K562 (cell line): ENCODE results near the gene COL6A2. TPM values are rescaled to one million over a fixed set of nuclear protein-coding genes. Genes with fewer than 3 reads are reported as not detected.

Source experiments
- ATAC-seq: fragments of 200-7000 bp; cut with Tn5 transposase; 3 replicates; pipeline ENCODE4 v1.9.1; 2020; ENCODE audit warnings: moderate library complexity
- BruUV-seq: library from RNA; stranded (reverse); fragments of 400-500 nt; replicated peaks from 2 replicates; lab custom pipeline; 2021; lab: Mats Ljungman, UMichigan
- CTCF ChIA-PET: fragments of 300-600 bp; formaldehyde crosslinking; extraction: SDS; loops from one replicate; lab custom pipeline; 2021; ENCODE audit warnings: low intra/inter-chr PET ratio; lab: Yijun Ruan, JAX
- POLR2A ChIA-PET: fragments of 300-600, 350-650 bp; sonication (Branson Sonifier 250); formaldehyde crosslinking; extraction: SDS; loops from one replicate; lab custom pipeline; 2021; ENCODE audit warnings: antibody characterized with exemption, inconsistent platforms; lab: Yijun Ruan, JAX
- DNase-seq, 4 experiments: peaks; one replicate each; pipeline versions ENCODE4 v3.0.0 to v3.0.0-alpha.2; 2011 to 2018; ENCODE audit warnings: low spot score in 3 of 4, mixed read lengths in 3 of 4; ENCODE audit errors: extremely low read depth in 1 of 4
- FAIRE-seq: peaks from 2 replicates; lab custom pipeline; 2011; peaks lifted over from hg19 to GRCh38; lab: Jason Lieb, UNC
- H2AFZ ChIP-seq: 2 replicates; pipeline ENCODE4 v1.6.0; 2011; ENCODE audit warnings: low read depth, low read length, control low read depth, inconsistent platforms
- H3K27ac ChIP-seq: fragments of 200-600 bp; 3 replicates; pipeline ENCODE4 v1.8.0; 2011; ENCODE audit warnings: low read depth, mild to moderate bottlenecking, control low read depth, inconsistent platforms, low read length, moderate library complexity, mixed read lengths; ENCODE audit errors: extremely low read depth
- H3K27me3 ChIP-seq, 2 experiments: fragments of 300-600 bp in 1 of 2; 2 replicates in 1 of 2; 3 replicates in 1 of 2; pipeline versions ENCODE4 v1.6.0 to v1.8.0; 2011; ENCODE audit warnings: inconsistent platforms in 2 of 2, low read length in 2 of 2, mild to moderate bottlenecking in 1 of 2, mixed read lengths in 1 of 2, moderate library complexity in 1 of 2; ENCODE audit not compliant: control insufficient read depth in 2 of 2, insufficient read depth in 2 of 2
- H3K36me3 ChIP-seq: fragments of 300-600 bp; 3 replicates; pipeline ENCODE4 v1.8.0; 2011; ENCODE audit warnings: mild to moderate bottlenecking, low read length, inconsistent platforms; ENCODE audit not compliant: control insufficient read depth, insufficient read depth
- H3K4me1 ChIP-seq, 2 experiments: fragments of 200-600 bp in 1 of 2; replicated peaks in 1 of 2; 2 replicates in 1 of 2; 3 replicates in 1 of 2; pipeline versions ENCODE4 v1.5.1 to v1.8.0; 2011; ENCODE audit warnings: inconsistent platforms in 2 of 2, low read length in 2 of 2, mild to moderate bottlenecking in 1 of 2, mixed read lengths in 1 of 2, moderate library complexity in 1 of 2; ENCODE audit not compliant: control insufficient read depth in 2 of 2, insufficient read depth in 2 of 2
- H3K4me2 ChIP-seq: 2 replicates; pipeline ENCODE4 v1.6.1; 2011; ENCODE audit warnings: low read length, control low read depth, inconsistent platforms, mixed read lengths; ENCODE audit not compliant: insufficient read depth
- H3K4me3 ChIP-seq: fragments of 200-600 bp; sonication (generic), shearing (Covaris generic); 2 replicates; pipeline ENCODE4 v1.5.1; 2016; ENCODE audit warnings: control low read depth, inconsistent platforms
- H3K79me2 ChIP-seq: fragments of 200-600 bp; 3 replicates; pipeline ENCODE4 v1.8.0; 2011; ENCODE audit warnings: low read length, inconsistent platforms; ENCODE audit not compliant: control insufficient read depth, insufficient read depth
- H3K9ac ChIP-seq, 2 experiments: 2 replicates each; pipeline versions ENCODE4 v1.6.0 to v1.6.1; 2011; ENCODE audit warnings: low read depth in 2 of 2, low read length in 2 of 2, control low read depth in 1 of 2, inconsistent platforms in 1 of 2, mild to moderate bottlenecking in 1 of 2, mixed read lengths in 1 of 2; ENCODE audit not compliant: insufficient read depth in 1 of 2
- H3K9me1 ChIP-seq: one replicate; pipeline ENCODE4 v1.6.0; 2011; ENCODE audit warnings: inconsistent platforms, mild to moderate bottlenecking, low read length, moderate library complexity; ENCODE audit not compliant: control insufficient read depth, insufficient read depth
- H3K9me3 ChIP-seq: replicated peaks from 2 replicates; pipeline ENCODE4 v1.5.1; 2011; ENCODE audit warnings: low read depth, low read length, inconsistent platforms; ENCODE audit not compliant: control insufficient read depth, insufficient read depth
- H4K20me1 ChIP-seq: replicated peaks from 2 replicates; pipeline ENCODE4 v1.6.1; 2011; ENCODE audit warnings: low read length, inconsistent platforms, mixed read lengths; ENCODE audit not compliant: control insufficient read depth, insufficient read depth
- AFF4 ChIP-seq: sonication (generic); formaldehyde crosslinking; IDR thresholded peaks from 2 replicates; pipeline ENCODE4 v1.8.0; 2023; ENCODE audit warnings: mild to moderate bottlenecking, missing genetic modification reagents
- CHAMP1 ChIP-seq: fragments of 450-650 bp; IDR thresholded peaks from 2 replicates; pipeline ENCODE4 v1.6.1; 2016; ENCODE audit warnings: mild to moderate bottlenecking
- FOXP4 ChIP-seq: sonication (generic); formaldehyde crosslinking; IDR thresholded peaks from 2 replicates; pipeline ENCODE4 v1.8.0; 2022; ENCODE audit warnings: mild to moderate bottlenecking, missing genetic modification reagents, borderline replicate concordance
- JUND ChIP-seq, 2 experiments: IDR thresholded peaks; 2 replicates in 1 of 2; 3 replicates in 1 of 2; pipeline ENCODE4 v1.6.1; 2011; ENCODE audit warnings: borderline replicate concordance in 2 of 2, low read depth in 2 of 2, low read length in 2 of 2, improper control_type of control experiment in 1 of 2, missing biosample characterization in 1 of 2, missing genetic modification characterization in 1 of 2, missing genetic modification reagents in 1 of 2
- L3MBTL2 ChIP-seq: fragments of 450-650 bp; IDR thresholded peaks from 2 replicates; pipeline ENCODE4 v1.6.1; 2016; ENCODE audit warnings: mild to moderate bottlenecking, moderate library complexity
- MAFG ChIP-seq: fragments of 450-650 bp; conservative IDR thresholded peaks from 2 replicates; pipeline ENCODE4 v1.6.1; 2016; ENCODE audit warnings: missing genetic modification characterization, missing compliant biosample characterization
- RBM39 ChIP-seq: fragments of 200-400 bp; formaldehyde crosslinking; optimal IDR thresholded peaks from 2 replicates; pipeline ENCODE3; 2018; ENCODE audit warnings: low read depth, low read length
- SRF ChIP-seq, 2 experiments: fragments of 250-450, 450-650 bp in 1 of 2; sonication (Bioruptor Pico) in 1 of 2; sonication (generic) in 1 of 2; formaldehyde crosslinking; IDR thresholded peaks; 2 replicates each; pipeline versions ENCODE4 v1.5.0 to v1.5.1; 2020 to 2022; ENCODE audit warnings: mild to moderate bottlenecking in 1 of 2, missing genetic modification reagents in 1 of 2
- ZNF316 ChIP-seq: fragments of 450-650 bp; IDR thresholded peaks from 2 replicates; pipeline ENCODE4 v1.6.1; 2016
- ZNF436 ChIP-seq: fragments of 250-450, 450-650 bp; sonication (Bioruptor Pico); formaldehyde crosslinking; IDR thresholded peaks from 2 replicates; pipeline ENCODE4 v1.7.0; 2020; ENCODE audit warnings: mild to moderate bottlenecking
- ZZZ3 ChIP-seq: fragments of 450-650 bp; IDR thresholded peaks from 2 replicates; pipeline ENCODE4 v1.6.1; 2016; ENCODE audit warnings: antibody characterized with exemption, mild to moderate bottlenecking, moderate library complexity
- WGBS: fragments of 100-300 bp; shearing (Covaris generic); methylation state at CpG from one replicate; pipeline ENCODE4 v1.1.6; 2016; ENCODE audit warnings: low coverage, mixed read lengths; ENCODE audit not compliant: insufficient coverage; ENCODE audit errors: missing lambda C conversion rate; 5-methylcytosine and 5-hydroxymethylcytosine counted together
- in situ Hi-C: fragments of 300-500 bp; cut with MboI; formaldehyde crosslinking; loops from 4 replicates; pipeline ENCODE4 v1.15.0; 2018; ENCODE audit warnings: inconsistent platforms, mixed read lengths
- intact Hi-C: fragments of 100-400 bp; cut with micrococcal nuclease; formaldehyde crosslinking; loops from 2 replicates; pipeline ENCODE4 v1.14.2; 2022
- polyA plus RNA-seq, 8 experiments: library from polyadenylated mRNA; depleted of rRNA in 4 of 8; stranded (reverse) in 5 of 8; unstranded in 3 of 8; fragments of >200 nt; fragmentation: Nextera tagmentation in 2 of 8; fragmentation: Illumina TruSeq in 1 of 8; extraction: Ambion mirVana in 2 of 8; extraction: Trizol in 1 of 8; gene quantifications; 2 replicates each; pipeline versions ENCODE4 v1.2.1 to v1.2.3, GENCODE V29; 2011 to 2014; ENCODE audit warnings: inconsistent platforms in 1 of 8, missing spikeins in 1 of 8
- total RNA-seq, 7 experiments: library from RNA; depleted of rRNA in 6 of 7; stranded (reverse); fragments of >200 nt in 6 of 7; fragmentation: Illumina TruSeq in 2 of 7; extraction: Trizol in 2 of 7; gene quantifications; 2 replicates each; pipeline versions ENCODE4 v1.2.1 to v1.2.3, GENCODE V29; 2011 to 2021; ENCODE audit warnings: low replicate concordance in 1 of 7

The COL6A2 gene
- total and polyA plus RNA-seq, 9 of the 15 experiments (the other 6 are each of a cell fraction or from before 2014, with no cell fraction given): 0.07 to 1.1 (median 0.24) TPM; not detected in 3

- H3K9ac ChIP-seq: no peak overlapping the region
- peaks cover 22 to 30% of the 10 kb centered on the region in 2 experiments; a peak in 4 of 5 replicates for H3K27me3 ChIP-seq
- H3K9me1 ChIP-seq: no peaks in the 10 kb centered on the region
- peaks cover 13% of the 10 kb centered on the region for H4K20me1 ChIP-seq
- no peaks in the 10 kb centered on the region for H3K36me3 ChIP-seq
- no peak overlapping the region for H2AFZ ChIP-seq
- no peaks in the 10 kb centered on the region for H3K79me2 ChIP-seq
- ATAC-seq: peak; percentile 14; the same call in 1 of the 3 replicates
- no TSS peak for BruUV-seq
- POLR2A ChIA-PET: interaction anchor here (0.5 to 1.7 kb wide), 10 partner anchors 10 to 315 kb away, joined by 3 to 16 read pairs (median 4); a partner anchor contains a TSS
- DNase-seq: no peak
- no peak overlapping the region; the same call in 1 of the 2 replicates for H3K4me2 ChIP-seq
- FAIRE-seq: peak; percentile 42
- 66% methylated on average over 19 of the region's 21 CpGs for WGBS
- H3K27ac ChIP-seq: no peak overlapping the region
- no peak overlapping the region for H3K4me3 ChIP-seq
- H3K9me3 ChIP-seq: peaks cover 3% of the 10 kb centered on the region; the same call in 1 of the 2 replicates
- in situ Hi-C loops: no loop called here
- CTCF ChIA-PET: no interaction called here
- peaks cover 5 to 47% of the 10 kb centered on the region in 2 experiments; a peak in 4 of 5 replicates for H3K4me1 ChIP-seq
- intact Hi-C loops: loop anchor here (5.0 to 10.0 kb wide), 3 partner anchors 142 to 322 kb away; partner anchors contain the start of genes MCM3AP and YBEY
- TF ChIP-seq JUND (IDR thresholded peaks at IDR 0.05; ENCODE audit: borderline replicate concordance, low read depth, low read length): no peak
- no peak for TF ChIP-seq JUND (tag; IDR thresholded peaks at IDR 0.05; ENCODE audit: borderline replicate concordance, low read depth, low read length)
- TF ChIP-seq RBM39: no peak
- TF ChIP-seq FOXP4: no peak
- peak; percentile 28; the same call in 1 of the 2 replicates for TF ChIP-seq MAFG (tag)
- no peak for TF ChIP-seq L3MBTL2
- TF ChIP-seq ZNF436 (CRISPR knock-in tag): no peak
- peak; percentile 54; the same call in 1 of the 2 replicates for TF ChIP-seq CHAMP1
- TF ChIP-seq ZNF316: peak; percentile 80
- TF ChIP-seq AFF4: no peak
- TF ChIP-seq ZZZ3: no peak
- TF ChIP-seq SRF (CRISPR knock-in tag; IDR thresholded peaks at IDR 0.05): peak in 1 of 2 experiments; percentile 87; a peak in 2 of 4 replicates
Observed at GRCh38 chr21:46142582-46143473, 44.9 kb downstream of the COL6A2 start.
